HCT116 (cell line): Measurements from ENCODE around the gene FGF6. TPM values are rescaled to one million over a fixed set of nuclear protein-coding genes. Genes with fewer than 3 reads are reported as not detected.

ENCODE experiments used
- ATAC-seq: fragments of 200-7000 bp; cut with Tn5 transposase; 2 replicates; pipeline ENCODE4 v1.9.1; 2020; ENCODE audit warnings: mild to moderate bottlenecking, moderate library complexity
- BruUV-seq: library from RNA; stranded (reverse); fragments of 400-500 nt; replicated peaks from 2 replicates; lab custom pipeline; 2021; lab: Mats Ljungman, UMichigan
- CTCF ChIA-PET: fragments of 300-600 bp; sonication (Branson Sonifier 250); formaldehyde crosslinking; loops from one replicate; lab custom pipeline; 2021; ENCODE audit warnings: antibody characterized with exemption; lab: Charles Lee
- POLR2A ChIA-PET: fragments of 300-600, 350-600 bp; sonication (Branson Sonifier 250); formaldehyde crosslinking; loops from one replicate; lab custom pipeline; 2021; ENCODE audit warnings: antibody characterized with exemption; lab: Charles Lee
- RAD21 ChIA-PET, 2 experiments: fragments of 300-600 bp; sonication (Branson Sonifier 250); formaldehyde crosslinking; loops; one replicate each; lab custom pipeline; 2023; ENCODE audit warnings: low total read pairs in 2 of 2; ENCODE audit not compliant: uncharacterized antibody in 2 of 2, unreplicated experiment in 2 of 2, low non-redundant PET in 1 of 2; lab: Charles Lee
- DNase-seq: peaks from one replicate; pipeline ENCODE4 v3.0.0-alpha.2; 2010; ENCODE audit warnings: low read depth, low spot score
- H2AFZ ChIP-seq: fragments of 200-600 bp; shearing (Covaris generic), sonication (generic); 2 replicates; pipeline ENCODE4 v1.6.1; 2017; ENCODE audit warnings: low read depth, mixed run types, mixed read lengths, antibody characterized with exemption, low read length; ENCODE audit not compliant: poor library complexity, severe bottlenecking
- H3K27ac ChIP-seq: 2 replicates; pipeline ENCODE4 v1.5.1; 2012; ENCODE audit warnings: low read depth, low read length
- H3K27me3 ChIP-seq: fragments of 200-600 bp; sonication (generic); 2 replicates; pipeline ENCODE4 v1.6.1; 2016; ENCODE audit warnings: mixed run types, low read length, mixed read lengths; ENCODE audit not compliant: insufficient read depth
- H3K36me3 ChIP-seq, 2 experiments: fragments of 200-500 bp in 1 of 2; fragments of 200-600 bp in 1 of 2; sonication (Bioruptor generic) in 1 of 2; sonication (generic) in 1 of 2; 2 replicates each; pipeline versions ENCODE4 v1.5.1 to v1.6.1; 2014 to 2016; ENCODE audit warnings: low read length in 2 of 2, inconsistent platforms in 1 of 2, mixed read lengths in 1 of 2, mixed run types in 1 of 2; ENCODE audit not compliant: insufficient read depth in 2 of 2, control insufficient read depth in 1 of 2
- H3K4me1 ChIP-seq, 2 experiments: fragments of 200-600 bp in 1 of 2; sonication (generic) in 1 of 2; 2 replicates each; pipeline versions ENCODE4 v1.5.1 to v1.6.1; 2012 to 2017; ENCODE audit warnings: low read length in 2 of 2, inconsistent platforms in 1 of 2, mild to moderate bottlenecking in 1 of 2, mixed read lengths in 1 of 2, mixed run types in 1 of 2, moderate library complexity in 1 of 2; ENCODE audit not compliant: insufficient read depth in 2 of 2, control insufficient read depth in 1 of 2
- H3K4me2 ChIP-seq: fragments of 200-600 bp; sonication (generic); 2 replicates; pipeline ENCODE4 v1.6.1; 2017; ENCODE audit warnings: mixed run types, low read length, mixed read lengths
- H3K4me3 ChIP-seq, 2 experiments: fragments of 200-600 bp in 1 of 2; sonication (generic) in 1 of 2; replicated peaks in 1 of 2; 2 replicates each; pipeline ENCODE4 v1.5.1; 2011 to 2016; ENCODE audit warnings: low read length in 2 of 2, control low read depth in 1 of 2, low read depth in 1 of 2, mild to moderate bottlenecking in 1 of 2, mixed read lengths in 1 of 2, mixed run types in 1 of 2
- H3K79me2 ChIP-seq: fragments of 200-600 bp; sonication (generic); 2 replicates; pipeline ENCODE4 v1.6.1; 2017; ENCODE audit warnings: mild to moderate bottlenecking, mixed run types, low read length, moderate library complexity, mixed read lengths; ENCODE audit not compliant: insufficient read depth
- H3K9ac ChIP-seq: fragments of 200-600 bp; sonication (generic); 2 replicates; pipeline ENCODE4 v1.6.1; 2016; ENCODE audit warnings: low read length, mixed read lengths
- H3K9me2 ChIP-seq: fragments of 200-600 bp; sonication (generic), shearing (Covaris generic); 2 replicates; pipeline ENCODE4 v1.6.1; 2017; ENCODE audit warnings: mixed run types, mild to moderate bottlenecking, moderate library complexity; ENCODE audit not compliant: insufficient read depth
- H3K9me3 ChIP-seq, 2 experiments: fragments of 200-500 bp in 1 of 2; fragments of 200-600 bp in 1 of 2; sonication (Bioruptor generic) in 1 of 2; sonication (generic) in 1 of 2; 2 replicates each; pipeline ENCODE4 v1.6.1; 2014 to 2017; ENCODE audit warnings: low read length in 2 of 2, mixed read lengths in 2 of 2, inconsistent platforms in 1 of 2, low read depth in 1 of 2, mild to moderate bottlenecking in 1 of 2, mixed run types in 1 of 2, moderate library complexity in 1 of 2; ENCODE audit not compliant: control insufficient read depth in 1 of 2, insufficient read depth in 1 of 2
- H4K20me1 ChIP-seq: fragments of 200-600 bp; sonication (generic), shearing (Covaris generic); 2 replicates; pipeline ENCODE4 v1.6.1; 2017; ENCODE audit warnings: mixed run types, mild to moderate bottlenecking, moderate library complexity; ENCODE audit not compliant: insufficient read depth
- CBX3 ChIP-seq: IDR thresholded peaks from 2 replicates; pipeline ENCODE4 v1.6.1; 2012; ENCODE audit warnings: low read depth
- EGR1 ChIP-seq: IDR thresholded peaks from 2 replicates; pipeline ENCODE4 v1.6.1; 2012; ENCODE audit warnings: low read depth
- SRF ChIP-seq: IDR thresholded peaks from 2 replicates; pipeline ENCODE4 v1.6.1; 2012; ENCODE audit warnings: low read depth
- TCF7L2 ChIP-seq: IDR thresholded peaks from 2 replicates; pipeline ENCODE4 v1.7.0; 2011; ENCODE audit warnings: borderline replicate concordance, inconsistent platforms; ENCODE audit not compliant: insufficient read depth, insufficient read length; ENCODE audit errors: extremely low read depth
- ZBTB33 ChIP-seq: IDR thresholded peaks from 2 replicates; pipeline ENCODE4 v1.6.1; 2011; ENCODE audit warnings: mild to moderate bottlenecking, low read length, moderate library complexity; ENCODE audit not compliant: insufficient replicate concordance; ENCODE audit errors: extremely low read depth
- ZFX ChIP-seq: fragments of 450-650 bp; IDR thresholded peaks from 2 replicates; pipeline ENCODE4 v1.6.1; 2017
- intact Hi-C: fragments of 100-400 bp; cut with micrococcal nuclease; formaldehyde crosslinking; loops from 2 replicates; pipeline ENCODE4 v1.10.0; 2022
- total RNA-seq: library from RNA; stranded (reverse); gene quantifications from one replicate; pipeline ENCODE4 v1.2.1, GENCODE V29; 2021; ENCODE audit not compliant: unreplicated experiment
- TF ChIP-seq, protein P1 (sequence below): IDR thresholded peaks from 2 replicates; pipeline ENCODE4 v1.6.1; 2012
- TF ChIP-seq, protein P2 (sequence below), 3 experiments: fragments of 200-600 bp in 1 of 3; sonication (generic) in 1 of 3; IDR thresholded peaks in 2 of 3; conservative IDR thresholded peaks in 1 of 3; 2 replicates each; pipeline ENCODE4 v1.5.1; 2012 to 2017; ENCODE audit warnings: low read depth in 2 of 3, low read length in 2 of 3, antibody characterized with exemption in 1 of 3, borderline replicate concordance in 1 of 3, control low read depth in 1 of 3, mild to moderate bottlenecking in 1 of 3, mixed read lengths in 1 of 3, mixed run types in 1 of 3, moderate library complexity in 1 of 3; ENCODE audit not compliant: insufficient read depth in 1 of 3

The FGF6 gene
- total RNA-seq, 1 experiment from 2014 or later = not detected

DNA sequence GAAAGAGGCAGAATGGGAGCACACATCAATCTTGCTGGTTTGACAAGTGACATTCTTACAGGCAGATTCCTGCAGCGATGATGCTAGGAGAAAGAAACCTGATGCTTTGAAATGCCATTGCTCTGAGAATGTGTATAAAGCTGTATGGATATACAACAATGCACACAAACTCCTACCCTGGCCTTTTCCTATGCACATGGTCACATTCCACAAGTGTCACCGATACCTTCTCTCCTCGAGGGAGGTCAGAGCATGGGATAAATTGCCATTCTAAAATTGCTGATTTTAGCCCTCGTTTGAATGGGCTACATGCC is 11.9 kb downstream of the FGF6 start (continued):
- TF ChIP-seq, protein P1, sequence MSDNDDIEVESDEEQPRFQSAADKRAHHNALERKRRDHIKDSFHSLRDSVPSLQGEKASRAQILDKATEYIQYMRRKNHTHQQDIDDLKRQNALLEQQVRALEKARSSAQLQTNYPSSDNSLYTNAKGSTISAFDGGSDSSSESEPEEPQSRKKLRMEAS = no peak
- TF ChIP-seq ZBTB33 (no peak), TCF7L2 (no peak), EGR1 (no peak), ZFX (no peak)

DNA sequence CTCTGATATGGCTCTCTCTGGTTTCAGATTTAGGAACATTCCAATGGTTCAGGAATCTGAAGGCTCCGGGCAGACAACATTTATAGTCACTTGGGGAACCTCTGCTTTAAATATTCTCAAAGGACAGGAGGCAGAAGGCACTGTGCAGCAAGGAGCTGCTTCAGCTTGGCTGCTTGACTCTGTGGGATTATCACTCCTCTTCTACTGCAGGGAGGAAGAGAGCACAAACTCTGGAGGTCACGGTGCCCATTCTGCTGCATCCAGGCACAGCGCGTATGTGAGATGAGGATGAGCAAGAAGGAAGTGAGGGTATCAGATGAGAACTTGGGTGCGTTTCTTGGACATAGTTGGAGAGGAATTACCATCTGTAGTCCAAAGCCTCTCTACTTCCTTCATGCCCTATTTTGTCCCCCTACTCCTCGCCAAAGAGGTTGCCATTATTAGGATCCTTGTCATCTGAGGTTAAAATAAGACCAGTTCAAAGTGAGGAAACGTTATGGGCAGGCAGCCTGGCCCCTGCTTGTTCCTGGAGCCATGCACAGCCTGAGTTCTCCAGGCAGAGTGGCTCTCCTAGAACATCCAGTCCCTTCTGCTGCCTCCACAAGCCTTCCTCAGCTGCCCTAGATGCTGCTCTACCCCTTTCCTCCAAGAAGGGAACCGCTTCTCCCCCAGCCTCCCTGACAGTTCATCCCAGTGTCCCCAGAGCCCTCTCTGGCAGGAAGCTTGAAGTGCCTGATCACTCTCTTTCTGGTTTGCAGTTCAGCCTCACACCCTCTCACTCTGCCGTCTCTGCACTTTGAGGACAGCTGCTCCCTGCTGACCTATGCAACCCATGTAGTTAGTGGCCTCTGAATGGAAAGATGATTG is 12.5 kb downstream of the FGF6 start:
- no peaks in the 10 kb centered on the region for H3K9me3 ChIP-seq
- ATAC-seq = no peak

More for the DNA sequence above, 12.5 kb downstream of the FGF6 start:
- no peak overlapping the region for H2AFZ ChIP-seq
- H3K9me2 ChIP-seq = no peaks in the 10 kb centered on the region
- intact Hi-C loops = no loop called here
- POLR2A ChIA-PET = no interaction called here
- H3K4me2 ChIP-seq = no peak overlapping the region
- H3K9ac ChIP-seq = no peak overlapping the region
- H3K79me2 ChIP-seq = no peaks in the 10 kb centered on the region
- no peak for DNase-seq
- H3K4me3 ChIP-seq = no peak overlapping the region
- no peaks in the 10 kb centered on the region for H3K4me1 ChIP-seq
- no peaks in the 10 kb centered on the region; the same call in 1 of the 2 replicates for H3K27me3 ChIP-seq
- H3K27ac ChIP-seq = no peak overlapping the region
- H3K36me3 ChIP-seq = no peaks in the 10 kb centered on the region
- BruUV-seq = no TSS peak
- CTCF ChIA-PET = no interaction called here
- no peaks in the 10 kb centered on the region for H4K20me1 ChIP-seq
- TF ChIP-seq SRF (no peak), ZBTB33 (no peak), CBX3 (no peak)
- TF ChIP-seq, protein P1 = no peak
- TF ChIP-seq, protein P2, sequence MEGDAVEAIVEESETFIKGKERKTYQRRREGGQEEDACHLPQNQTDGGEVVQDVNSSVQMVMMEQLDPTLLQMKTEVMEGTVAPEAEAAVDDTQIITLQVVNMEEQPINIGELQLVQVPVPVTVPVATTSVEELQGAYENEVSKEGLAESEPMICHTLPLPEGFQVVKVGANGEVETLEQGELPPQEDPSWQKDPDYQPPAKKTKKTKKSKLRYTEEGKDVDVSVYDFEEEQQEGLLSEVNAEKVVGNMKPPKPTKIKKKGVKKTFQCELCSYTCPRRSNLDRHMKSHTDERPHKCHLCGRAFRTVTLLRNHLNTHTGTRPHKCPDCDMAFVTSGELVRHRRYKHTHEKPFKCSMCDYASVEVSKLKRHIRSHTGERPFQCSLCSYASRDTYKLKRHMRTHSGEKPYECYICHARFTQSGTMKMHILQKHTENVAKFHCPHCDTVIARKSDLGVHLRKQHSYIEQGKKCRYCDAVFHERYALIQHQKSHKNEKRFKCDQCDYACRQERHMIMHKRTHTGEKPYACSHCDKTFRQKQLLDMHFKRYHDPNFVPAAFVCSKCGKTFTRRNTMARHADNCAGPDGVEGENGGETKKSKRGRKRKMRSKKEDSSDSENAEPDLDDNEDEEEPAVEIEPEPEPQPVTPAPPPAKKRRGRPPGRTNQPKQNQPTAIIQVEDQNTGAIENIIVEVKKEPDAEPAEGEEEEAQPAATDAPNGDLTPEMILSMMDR (IDR thresholded peaks at IDR 0.05 in 2 of 3, conservative IDR thresholded peaks at IDR 0.05 in 1 of 3; ENCODE audit: borderline replicate concordance in 1 of 3, insufficient read depth in 1 of 3, low read depth in 2 of 3, low read length in 2 of 3) = no peak
- RAD21 ChIA-PET = no interaction called here
